GM19043 (cell line): ENCODE measurements around the gene ZIC1.

Experiments
- ATAC-seq: cut with Tn5 transposase; IDR thresholded peaks from one replicate; pipeline ENCODE4 v1.9.1; 2021; ENCODE audit warnings: low read depth; ENCODE audit not compliant: unreplicated experiment

Gene ZIC1

DNA sequence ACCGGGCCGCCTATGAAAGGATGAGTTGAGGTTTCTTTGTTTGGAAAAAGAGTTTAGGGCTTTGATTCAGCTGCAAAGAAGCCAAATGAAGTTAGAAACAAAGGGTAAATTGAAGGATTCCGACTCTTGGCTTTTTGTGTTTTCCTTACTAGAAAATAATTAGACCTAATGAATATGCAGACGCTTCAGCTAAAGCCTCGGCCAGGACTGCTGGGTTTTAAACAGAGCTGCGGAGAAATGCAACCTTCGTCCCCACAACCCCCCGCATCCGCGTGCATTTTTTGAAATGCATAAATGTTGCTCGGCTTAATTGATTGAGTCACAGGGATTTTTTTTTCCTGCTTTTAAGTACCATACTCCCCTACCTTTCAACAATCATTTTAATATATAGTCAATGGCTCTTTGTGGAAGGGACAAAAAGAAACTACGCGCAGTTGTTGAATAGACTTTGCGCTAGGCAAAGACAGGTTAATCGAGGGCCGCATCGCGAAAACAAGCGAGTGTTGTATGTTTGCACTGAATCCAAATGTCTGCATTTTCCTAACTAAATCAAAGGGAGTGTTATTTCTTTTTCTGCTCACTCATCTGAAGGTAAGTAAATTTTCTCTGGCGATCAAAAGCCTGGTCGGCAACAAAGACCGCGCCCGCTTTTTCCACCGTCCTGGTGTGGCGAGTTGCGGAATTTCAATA lies 1.5 kb upstream of the ZIC1 start:
- ATAC-seq: no peak

DNA sequence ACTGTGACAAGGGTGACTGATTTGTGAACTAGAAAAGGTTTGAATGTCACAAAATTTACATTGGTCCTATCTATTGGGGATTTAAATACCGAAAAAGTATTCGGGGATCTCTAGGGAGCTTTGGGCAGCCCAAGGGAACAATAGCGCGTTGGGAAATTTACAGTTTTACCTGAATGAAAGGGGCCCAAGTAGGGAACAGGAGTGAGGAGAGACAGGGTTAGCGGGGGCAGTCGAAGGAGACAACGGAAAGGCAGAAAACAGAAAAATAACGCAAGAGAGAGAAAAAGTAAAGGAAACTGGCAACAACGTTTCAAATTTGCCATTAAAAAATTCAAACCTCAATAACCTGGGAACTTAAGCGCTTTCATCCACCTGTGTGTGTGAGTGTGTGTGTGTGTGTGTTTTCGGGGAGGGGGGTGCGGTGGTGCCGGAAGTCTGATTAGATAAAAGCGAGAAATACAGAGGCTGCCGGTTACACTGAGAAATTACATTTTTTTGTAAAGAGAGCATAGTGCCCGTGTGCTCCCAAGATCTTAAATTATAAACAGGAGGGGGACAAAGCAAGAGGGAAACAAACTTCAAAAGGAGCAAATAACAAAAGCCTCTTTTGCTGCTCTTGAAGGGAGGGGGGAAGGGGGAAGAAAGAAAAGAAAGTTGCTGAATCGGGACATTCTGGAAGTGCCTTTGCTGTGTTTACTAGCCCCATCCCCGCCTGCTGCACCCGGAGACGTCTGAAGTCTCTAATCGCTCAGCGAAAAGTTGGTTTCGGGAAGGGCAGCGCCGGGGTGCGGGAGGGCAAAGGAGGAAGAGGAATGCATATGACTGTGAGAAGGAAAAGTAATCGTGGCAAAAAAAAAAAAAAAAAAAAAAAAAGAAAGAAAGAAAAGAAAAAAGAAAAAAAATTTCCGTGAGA lies 721 bp upstream of the ZIC1 start:
- ATAC-seq: no peak

DNA sequence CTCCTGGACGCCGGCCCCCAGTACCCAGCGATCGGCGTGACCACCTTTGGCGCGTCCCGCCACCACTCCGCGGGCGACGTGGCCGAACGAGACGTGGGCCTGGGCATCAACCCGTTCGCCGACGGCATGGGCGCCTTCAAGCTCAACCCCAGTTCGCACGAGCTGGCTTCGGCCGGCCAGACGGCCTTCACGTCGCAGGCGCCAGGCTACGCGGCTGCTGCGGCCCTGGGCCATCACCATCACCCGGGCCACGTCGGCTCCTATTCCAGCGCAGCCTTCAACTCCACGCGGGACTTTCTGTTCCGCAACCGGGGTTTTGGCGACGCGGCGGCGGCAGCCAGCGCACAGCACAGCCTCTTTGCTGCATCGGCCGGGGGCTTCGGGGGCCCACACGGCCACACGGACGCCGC lies 956 bp downstream of the ZIC1 start:
- ATAC-seq: no peak

DNA sequence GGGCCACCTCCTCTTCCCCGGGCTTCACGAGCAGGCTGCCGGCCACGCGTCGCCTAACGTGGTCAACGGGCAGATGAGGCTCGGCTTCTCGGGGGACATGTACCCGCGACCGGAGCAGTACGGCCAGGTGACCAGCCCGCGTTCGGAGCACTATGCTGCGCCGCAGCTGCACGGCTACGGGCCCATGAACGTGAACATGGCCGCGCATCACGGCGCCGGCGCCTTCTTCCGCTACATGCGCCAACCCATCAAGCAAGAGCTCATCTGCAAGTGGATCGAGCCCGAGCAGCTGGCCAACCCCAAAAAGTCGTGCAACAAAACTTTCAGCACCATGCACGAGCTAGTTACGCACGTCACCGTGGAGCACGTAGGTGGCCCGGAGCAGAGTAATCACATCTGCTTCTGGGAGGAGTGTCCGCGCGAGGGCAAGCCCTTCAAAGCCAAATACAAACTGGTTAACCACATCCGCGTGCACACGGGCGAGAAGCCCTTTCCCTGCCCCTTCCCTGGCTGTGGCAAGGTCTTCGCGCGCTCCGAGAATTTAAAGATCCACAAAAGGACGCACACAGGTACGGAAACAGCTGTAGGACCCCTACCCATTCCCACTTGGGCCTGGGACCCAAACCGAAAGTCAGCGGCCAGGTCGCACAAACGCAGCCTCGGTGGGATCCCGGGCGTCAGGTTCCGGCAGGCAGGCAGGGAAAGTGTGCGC lies 1.5 kb downstream of the ZIC1 start:
- no peak for ATAC-seq

DNA sequence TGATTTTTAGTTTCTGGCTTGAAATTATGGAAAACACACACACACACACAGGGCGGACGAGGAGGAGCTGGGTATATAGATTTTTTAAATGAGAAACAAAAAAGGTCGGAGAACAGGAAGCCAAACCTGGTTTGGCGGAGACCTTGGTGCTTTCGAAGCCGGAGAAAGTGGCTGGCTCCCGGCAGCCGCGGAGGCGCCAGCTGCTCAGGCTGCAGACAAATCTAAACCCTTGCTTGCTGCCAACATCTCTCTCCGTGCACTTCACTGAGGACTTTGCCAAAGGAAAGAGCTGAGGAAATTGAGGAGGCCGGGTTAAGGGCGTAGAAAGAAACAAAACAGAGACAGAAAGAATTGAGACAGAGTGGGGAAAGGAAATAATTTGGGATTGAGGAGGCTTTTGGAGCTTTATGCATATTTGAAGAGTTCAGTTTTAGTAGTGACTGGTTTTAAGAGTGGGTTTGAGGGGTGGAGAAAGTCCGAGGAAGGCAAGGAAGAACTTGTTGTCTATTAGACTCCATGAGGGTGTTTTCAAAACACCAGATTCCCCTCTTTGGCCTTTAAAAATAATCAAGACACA lies 2.2 kb downstream of the ZIC1 start:
- ATAC-seq: no peak

DNA sequence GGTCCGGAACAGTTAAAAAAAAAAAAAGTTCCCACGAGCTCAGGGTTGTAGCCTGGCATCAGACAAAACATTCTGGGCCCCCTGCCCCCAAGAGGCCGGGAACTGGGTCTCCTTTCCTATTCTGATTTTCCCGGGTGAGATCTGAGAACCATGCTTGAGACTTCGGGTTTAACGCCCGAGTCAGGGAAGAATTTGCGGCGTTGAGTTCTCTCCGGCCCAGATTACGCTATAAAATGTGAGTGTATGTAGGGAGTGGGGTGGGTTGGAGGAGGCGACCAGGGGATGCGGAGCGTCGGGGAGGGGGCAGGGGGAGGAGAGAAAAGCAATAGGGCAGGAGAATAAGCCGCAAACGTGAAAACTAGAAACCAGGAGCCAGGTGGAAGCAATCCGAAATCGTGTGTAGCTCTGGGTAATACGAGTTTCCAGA lies 2.7 kb downstream of the ZIC1 start:
- ATAC-seq: no peak

DNA sequence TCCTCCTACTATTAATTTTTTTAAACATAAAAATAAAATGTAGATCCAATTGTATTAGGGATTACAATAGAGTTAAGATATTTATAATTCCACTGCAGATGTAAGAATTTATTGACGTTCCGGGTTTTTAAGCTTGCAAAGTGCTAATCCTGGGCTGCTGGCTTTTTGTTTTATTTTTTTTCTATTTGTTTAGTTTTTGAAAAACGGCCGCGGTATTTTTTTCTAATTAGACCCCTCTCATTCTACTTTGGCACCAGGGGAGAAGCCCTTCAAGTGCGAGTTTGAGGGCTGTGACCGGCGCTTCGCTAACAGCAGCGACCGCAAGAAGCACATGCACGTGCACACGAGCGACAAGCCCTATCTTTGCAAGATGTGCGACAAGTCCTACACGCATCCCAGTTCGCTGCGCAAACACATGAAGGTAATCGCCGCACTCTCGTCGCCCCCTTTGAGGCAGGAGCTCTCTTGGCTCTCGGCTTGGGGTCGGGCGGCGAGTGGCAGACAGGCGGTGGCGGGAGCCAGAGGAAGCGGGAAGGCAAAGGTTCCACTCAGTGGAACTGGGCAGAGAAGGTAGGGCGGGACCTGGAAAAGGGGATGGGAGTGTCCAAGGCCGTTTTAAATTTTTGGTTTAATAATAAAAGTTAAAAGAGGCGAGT lies 3.2 kb downstream of the ZIC1 start:
- no peak for ATAC-seq

DNA sequence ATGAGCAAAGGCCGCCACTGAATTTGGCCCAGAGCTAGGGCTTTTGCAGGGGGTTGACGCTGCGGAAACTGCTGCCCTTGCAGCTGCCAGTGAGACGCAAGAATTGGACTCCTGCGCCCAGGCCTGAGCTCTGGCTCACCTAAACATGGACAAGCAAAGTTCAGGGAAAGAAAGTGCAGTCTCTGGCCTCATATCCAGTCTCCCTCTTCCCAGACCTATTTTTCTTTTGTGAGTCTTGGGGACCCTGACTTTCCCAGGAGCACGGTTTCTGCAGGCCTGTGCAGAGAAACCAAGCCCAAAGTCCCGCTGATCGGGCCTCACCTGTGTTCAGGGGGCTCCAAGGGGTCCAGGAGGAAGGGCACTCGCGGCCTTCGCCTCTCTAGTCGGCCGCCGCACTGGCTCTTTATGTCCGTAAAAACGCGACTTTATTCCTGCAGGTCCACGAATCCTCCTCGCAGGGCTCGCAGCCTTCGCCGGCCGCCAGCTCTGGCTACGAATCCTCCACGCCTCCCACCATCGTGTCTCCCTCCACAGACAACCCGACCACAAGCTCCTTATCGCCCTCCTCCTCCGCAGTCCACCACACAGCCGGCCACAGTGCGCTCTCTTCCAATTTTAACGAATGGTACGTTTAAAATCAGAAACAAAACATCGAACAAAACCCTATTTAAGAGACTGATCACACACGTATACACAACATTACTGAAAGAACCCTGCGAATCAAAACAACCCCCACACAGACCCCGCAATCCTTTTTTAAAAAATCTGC lies 3.9 kb downstream of the ZIC1 start:
- no peak for ATAC-seq

DNA sequence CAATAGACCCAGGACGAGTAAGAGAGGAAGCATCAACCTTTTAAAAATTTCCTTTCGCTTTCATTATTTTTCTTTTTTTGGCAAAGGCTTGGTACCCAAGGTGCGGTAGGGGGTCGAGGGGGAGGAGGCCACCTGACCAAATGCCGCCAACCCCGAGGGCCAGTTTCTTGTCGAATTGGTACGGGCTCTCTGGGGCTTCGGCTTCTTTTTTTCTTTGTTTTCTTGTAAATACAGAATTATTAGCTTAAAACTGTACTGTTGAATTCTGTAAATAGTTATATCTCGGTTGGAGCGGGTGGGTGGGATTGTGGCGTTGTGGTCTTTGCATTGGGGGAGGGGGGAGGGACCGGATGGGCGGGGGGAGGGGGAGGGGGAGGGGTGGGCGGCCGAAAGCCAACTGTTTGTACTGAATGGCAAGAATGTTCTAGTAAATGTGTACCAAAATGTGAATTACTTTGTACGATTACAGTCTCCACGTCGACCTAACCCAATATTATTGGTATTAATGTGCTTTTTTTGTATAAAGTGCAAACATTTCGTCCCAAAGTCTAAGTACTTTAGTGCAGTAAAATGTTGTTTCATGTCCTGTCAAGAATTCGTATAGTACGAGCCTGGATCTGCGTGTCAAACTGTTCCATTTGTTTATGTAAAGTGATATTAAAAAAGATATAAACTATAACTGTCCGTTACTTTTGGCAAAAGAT lies 4.7 kb downstream of the ZIC1 start:
- no peak for ATAC-seq

DNA sequence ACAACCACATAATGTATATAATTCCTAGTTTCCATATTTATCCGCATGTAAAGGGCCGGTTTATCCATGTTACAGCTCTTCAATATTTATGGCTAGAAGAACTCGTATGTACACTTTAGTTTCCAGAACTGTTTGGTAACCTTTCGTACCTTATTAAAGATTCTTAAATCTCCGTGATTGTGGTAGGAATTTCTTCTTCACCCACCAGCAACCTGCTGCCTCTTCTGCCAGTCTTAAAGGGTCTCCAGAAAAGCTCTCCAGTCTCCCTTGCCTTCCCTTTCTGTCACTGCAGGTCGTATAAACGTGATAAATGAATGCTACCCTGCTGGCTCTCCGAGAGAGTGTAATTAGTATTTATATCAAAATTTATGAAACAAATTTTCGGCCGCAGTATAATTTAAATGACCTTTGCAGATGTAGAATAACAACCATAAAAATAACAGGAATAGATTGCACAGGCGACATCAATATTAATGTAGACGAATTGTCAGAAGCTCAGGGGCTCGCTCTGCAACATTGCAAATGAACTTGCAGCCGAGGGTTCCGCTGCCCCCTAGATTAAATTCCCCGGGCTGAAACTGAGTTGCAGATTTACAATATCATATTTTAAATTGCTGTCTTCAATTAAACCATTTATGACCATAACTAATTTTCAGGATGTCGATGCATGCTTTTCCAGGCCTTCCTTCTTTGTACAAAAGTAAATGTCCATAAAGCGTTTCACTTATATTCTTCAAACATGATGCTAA lies 5.4 kb downstream of the ZIC1 start:
- no peak for ATAC-seq

DNA sequence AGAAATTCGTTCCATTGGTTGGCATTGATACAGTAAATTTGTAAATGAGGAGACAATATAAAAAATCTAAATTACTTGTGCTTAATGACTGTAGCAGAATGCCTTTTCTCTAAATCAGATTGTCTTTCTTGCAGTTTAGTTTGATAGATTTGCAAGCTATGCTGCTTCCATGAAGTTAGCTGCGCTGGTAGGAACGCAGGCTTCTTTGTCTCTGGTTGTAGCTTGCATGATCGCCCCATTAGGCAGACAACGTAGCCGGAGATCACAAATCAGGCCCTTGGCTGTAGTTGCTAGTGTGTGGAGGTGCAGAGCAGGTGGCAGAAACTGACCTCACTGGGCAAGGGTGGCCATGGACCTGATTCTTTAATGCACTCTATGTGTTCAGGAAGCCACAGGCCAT lies 6.1 kb downstream of the ZIC1 start:
- ATAC-seq: no peak

DNA sequence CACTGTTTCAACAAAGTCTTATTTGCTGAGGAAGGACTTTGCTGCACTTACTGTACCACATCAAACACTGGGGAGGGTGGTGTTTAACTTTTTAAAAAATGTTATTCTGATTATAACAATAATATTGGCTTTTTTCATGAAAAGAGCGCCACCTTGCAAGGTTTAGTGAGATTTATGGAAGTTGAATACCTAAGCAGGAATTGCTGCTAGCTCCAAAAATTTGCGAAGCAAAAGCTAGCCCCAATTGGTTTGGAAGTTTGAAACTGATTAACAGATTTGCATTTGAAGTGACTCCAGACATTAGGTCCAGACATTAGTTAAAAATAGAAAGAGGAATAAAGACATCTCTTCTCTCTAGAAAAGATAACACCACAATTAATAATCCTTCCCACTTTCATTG lies 6.7 kb downstream of the ZIC1 start:
- ATAC-seq: no peak

DNA sequence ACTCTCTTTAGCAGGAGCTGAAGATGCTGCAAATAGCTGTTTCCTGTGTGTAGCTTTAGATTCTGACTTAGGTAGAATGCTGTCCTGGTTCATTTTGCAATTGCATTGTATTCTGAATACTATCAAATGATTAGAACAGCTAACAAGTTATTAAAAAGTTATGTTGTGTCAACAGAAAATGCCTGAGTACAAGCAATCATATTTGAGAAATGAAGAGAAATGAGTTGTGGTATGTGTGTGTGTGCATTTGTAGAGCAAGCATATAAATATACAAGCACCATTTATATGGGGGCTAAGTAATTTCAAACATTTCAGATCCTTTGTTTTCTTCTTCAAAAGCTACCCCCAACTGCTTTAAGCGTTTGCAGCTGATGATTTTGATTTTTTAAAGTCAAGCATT lies 7.8 kb downstream of the ZIC1 start:
- no peak for ATAC-seq

DNA sequence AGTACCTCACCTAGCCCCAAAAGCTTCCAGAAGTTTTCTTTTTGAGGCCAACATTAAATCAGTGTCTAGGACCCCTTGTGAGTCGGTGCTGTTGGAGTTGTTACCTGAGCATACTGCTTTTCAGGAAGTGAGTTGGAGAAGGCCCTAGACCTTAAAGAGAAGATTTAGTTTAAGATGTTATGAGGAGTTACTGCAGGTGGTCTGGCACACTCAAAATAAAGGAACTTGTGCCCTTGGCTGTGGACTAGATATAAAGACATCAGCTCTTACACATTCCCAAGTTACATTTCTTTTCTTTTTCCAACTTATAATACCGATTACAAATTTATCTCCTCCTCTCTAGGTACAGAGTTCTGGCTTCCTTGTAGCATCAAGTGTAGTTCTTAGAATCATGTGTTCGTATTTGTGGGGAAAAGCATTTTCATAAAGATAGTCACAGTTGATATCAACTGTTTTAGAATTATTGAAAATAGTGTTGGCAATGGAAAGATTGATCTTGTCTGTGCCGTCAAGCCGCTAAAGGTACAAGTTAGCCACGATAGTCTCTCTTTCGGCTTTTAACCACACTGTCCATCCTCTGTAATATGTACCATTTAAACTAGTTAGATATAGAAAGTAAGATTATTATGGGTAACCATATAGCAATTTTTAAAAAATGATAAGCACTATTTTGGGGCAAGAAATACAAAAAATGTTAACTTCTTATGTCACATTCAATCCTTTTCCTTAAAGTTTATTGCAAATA lies 8.6 kb downstream of the ZIC1 start:
- ATAC-seq: no peak

DNA sequence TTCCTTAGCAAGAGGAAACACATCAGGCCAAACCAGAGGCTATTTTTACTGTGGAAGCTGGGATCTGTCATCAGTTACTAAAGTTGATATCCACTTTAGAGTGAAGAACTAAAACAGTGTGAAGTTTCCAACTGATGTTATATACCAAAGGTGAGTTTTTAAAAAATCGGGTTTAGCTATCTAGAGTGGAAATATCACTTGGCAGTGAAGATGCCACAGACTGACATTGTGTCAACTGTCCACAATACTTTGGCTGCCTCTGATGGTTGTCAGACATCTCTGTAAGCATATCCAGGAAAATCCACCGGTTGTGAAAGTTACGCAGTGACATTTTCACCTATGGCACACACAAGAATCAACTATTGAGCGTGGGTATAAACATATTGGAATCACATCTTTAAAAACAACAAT lies 9.2 kb downstream of the ZIC1 start:
- no peak for ATAC-seq

DNA sequence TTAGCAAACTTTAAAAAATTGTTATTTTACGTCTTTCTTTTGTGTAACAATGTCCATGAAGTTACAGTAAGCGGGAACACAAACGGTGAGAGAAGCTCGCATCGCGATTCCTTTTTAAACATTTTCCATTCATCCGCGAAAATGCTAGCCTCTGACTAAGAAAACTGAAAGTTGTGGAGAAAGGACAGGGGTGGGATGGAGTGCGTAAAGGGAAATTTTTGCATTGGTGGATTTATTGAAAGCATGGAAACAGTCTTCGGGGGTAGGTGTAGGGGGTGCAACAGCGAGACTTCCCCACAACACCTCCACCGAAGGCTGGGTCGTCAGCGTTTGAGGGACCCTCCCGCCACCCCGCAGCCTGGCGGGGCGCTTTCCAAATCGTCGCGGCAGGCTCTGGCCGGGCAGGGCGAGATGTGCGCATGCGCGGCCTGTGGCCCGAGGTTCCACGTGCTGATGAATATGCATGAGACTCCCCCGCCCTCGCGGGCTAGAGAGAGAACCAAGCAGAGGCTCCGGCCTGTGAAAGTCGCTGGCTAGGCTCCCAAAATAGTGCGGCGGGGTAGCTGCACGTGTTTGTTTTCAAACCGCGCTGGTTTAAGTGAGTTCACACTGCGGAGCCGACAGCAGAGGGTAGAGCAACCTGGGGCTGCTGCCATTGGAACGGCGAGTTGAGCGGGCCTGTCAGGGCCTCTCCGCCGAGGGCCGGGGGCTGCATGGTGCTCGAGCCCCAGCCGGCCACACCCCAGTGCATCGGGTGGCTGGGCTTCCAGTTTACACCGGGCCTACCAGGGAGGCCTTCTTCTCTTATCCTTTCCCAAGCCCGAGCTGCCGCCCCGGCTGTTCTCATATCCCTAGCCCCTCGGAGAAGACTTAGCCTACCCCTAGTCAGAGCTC lies 9.9 kb downstream of the ZIC1 start:
- no peak for ATAC-seq

DNA sequence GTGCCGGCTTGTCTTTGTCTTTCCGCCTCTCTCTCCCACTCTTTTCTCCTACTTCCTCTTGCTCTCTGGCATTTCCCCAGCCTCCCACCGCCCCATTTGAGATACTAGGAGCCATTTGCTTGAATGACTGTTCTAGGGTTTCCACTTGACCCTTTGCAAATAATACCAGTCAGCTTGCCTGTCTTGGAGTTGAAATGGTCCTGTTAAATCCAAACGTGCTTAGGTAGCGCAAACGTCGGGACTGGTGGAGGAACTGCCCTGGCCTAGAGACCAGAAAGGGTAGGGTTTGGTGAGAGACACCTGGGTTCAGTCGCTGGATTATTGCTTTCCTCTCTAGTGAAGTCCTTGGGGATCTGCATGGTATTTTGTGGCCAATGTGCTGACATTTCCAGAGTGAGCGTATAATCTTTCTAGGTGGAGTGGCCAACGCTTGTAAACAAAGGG lies 10.6 kb downstream of the ZIC1 start:
- no peak for ATAC-seq
